ENCODE results near the gene SLC35F3. TPM values are rescaled to one million over a fixed set of nuclear protein-coding genes. Genes with fewer than 3 reads are reported as not detected.

Gene SLC35F3
- total RNA-seq, 1 donor, result not detected

- Histone ChIP-seq H2AFZ (ENCODE audit: low read length) (no peak overlapping the region), H3K36me3 (ENCODE audit: insufficient read depth, low read length) (no peaks in the 10 kb centered on the region), H3K27me3 (ENCODE audit: insufficient read depth, low read length) (no peaks in the 10 kb centered on the region), H3K4me2 (ENCODE audit: insufficient read depth, low read length) (no peak overlapping the region), H3K27ac (ENCODE audit: low read depth, low read length) (no peak overlapping the region), H3K79me2 (ENCODE audit: insufficient read depth, low read length) (no peaks in the 10 kb centered on the region), H4K20me1 (ENCODE audit: insufficient read depth, low read length) (no peaks in the 10 kb centered on the region), H3K9me3 (ENCODE audit: low read depth, low read length) (peaks cover 3% of the 10 kb centered on the region), H3K4me1 (ENCODE audit: insufficient read depth, low read length) (no peaks in the 10 kb centered on the region), H3K4me3 (ENCODE audit: insufficient read depth, low read length) (no peak overlapping the region)
- DNase-seq (ENCODE audit: insufficient read length, low spot score, missing footprints), result no peak
- no peak for TF ChIP-seq CTCF (IDR thresholded peaks at IDR 0.05; ENCODE audit: extremely low read depth, low read depth, low read length)
Observed at GRCh38 chr1:233981042-233981675, 76.7 kb downstream of the SLC35F3 start.

GRCh38 chr1:233982827-233983518, 78.5 kb downstream of the SLC35F3 start:
- no peak for DNase-seq (ENCODE audit: insufficient read length, low spot score, missing footprints)

GRCh38 chr1:233983811-233984210, 79.3 kb downstream of the SLC35F3 start:
- H3K4me1 ChIP-seq (ENCODE audit: insufficient read depth, low read length), result no peaks in the 10 kb centered on the region
- no peaks in the 10 kb centered on the region for H3K79me2 ChIP-seq (ENCODE audit: insufficient read depth, low read length)
- no peak overlapping the region for H3K4me2 ChIP-seq (ENCODE audit: insufficient read depth, low read length)
- TF ChIP-seq CTCF (IDR thresholded peaks at IDR 0.05; ENCODE audit: extremely low read depth, low read depth, low read length), result no peak
- no peak overlapping the region for H3K4me3 ChIP-seq (ENCODE audit: insufficient read depth, low read length)
- H3K9me3 ChIP-seq (ENCODE audit: low read depth, low read length), result peaks cover 3% of the 10 kb centered on the region
- no peak overlapping the region for H3K27ac ChIP-seq (ENCODE audit: low read depth, low read length)
- no peak for DNase-seq (ENCODE audit: insufficient read length, low spot score, missing footprints)
- no peak overlapping the region for H2AFZ ChIP-seq (ENCODE audit: low read length)
- H3K36me3 ChIP-seq (ENCODE audit: insufficient read depth, low read length), result no peaks in the 10 kb centered on the region
- no peaks in the 10 kb centered on the region for H4K20me1 ChIP-seq (ENCODE audit: insufficient read depth, low read length)
- no peaks in the 10 kb centered on the region for H3K27me3 ChIP-seq (ENCODE audit: insufficient read depth, low read length)

More at GRCh38 chr1:233982827-233983518, 78.5 kb downstream of the SLC35F3 start:
- Histone ChIP-seq H3K9me3 (ENCODE audit: low read depth, low read length) (peaks cover 3% of the 10 kb centered on the region), H4K20me1 (ENCODE audit: insufficient read depth, low read length) (no peaks in the 10 kb centered on the region), H3K4me1 (ENCODE audit: insufficient read depth, low read length) (no peaks in the 10 kb centered on the region), H3K79me2 (ENCODE audit: insufficient read depth, low read length) (no peaks in the 10 kb centered on the region), H3K27me3 (ENCODE audit: insufficient read depth, low read length) (no peaks in the 10 kb centered on the region), H3K4me3 (ENCODE audit: insufficient read depth, low read length) (no peak overlapping the region), H3K27ac (ENCODE audit: low read depth, low read length) (no peak overlapping the region), H3K4me2 (ENCODE audit: insufficient read depth, low read length) (no peak overlapping the region), H3K36me3 (ENCODE audit: insufficient read depth, low read length) (no peaks in the 10 kb centered on the region), H2AFZ (ENCODE audit: low read length) (no peak overlapping the region)
- TF ChIP-seq CTCF (IDR thresholded peaks at IDR 0.05; ENCODE audit: extremely low read depth, low read depth, low read length), result no peak

GRCh38 chr1:233988963-233989696, 84.7 kb downstream of the SLC35F3 start:
- Histone ChIP-seq H3K9me3 (ENCODE audit: low read depth, low read length) (no peaks in the 10 kb centered on the region), H3K36me3 (ENCODE audit: insufficient read depth, low read length) (no peaks in the 10 kb centered on the region)

More at GRCh38 chr1:233988963-233989696, 84.7 kb downstream of the SLC35F3 start:
- Histone ChIP-seq H3K4me3 (ENCODE audit: insufficient read depth, low read length) (no peak overlapping the region), H3K4me1 (ENCODE audit: insufficient read depth, low read length) (no peaks in the 10 kb centered on the region), H3K27me3 (ENCODE audit: insufficient read depth, low read length) (no peaks in the 10 kb centered on the region), H3K79me2 (ENCODE audit: insufficient read depth, low read length) (no peaks in the 10 kb centered on the region), H3K27ac (ENCODE audit: low read depth, low read length) (no peak overlapping the region), H4K20me1 (ENCODE audit: insufficient read depth, low read length) (no peaks in the 10 kb centered on the region), H3K4me2 (ENCODE audit: insufficient read depth, low read length) (no peak overlapping the region), H2AFZ (ENCODE audit: low read length) (no peak overlapping the region)
- DNase-seq (ENCODE audit: insufficient read length, low spot score, missing footprints), result no peak
- TF ChIP-seq CTCF (IDR thresholded peaks at IDR 0.05; ENCODE audit: extremely low read depth, low read depth, low read length), result no peak
